Stromal cell of bone marrow (primary cell): ENCODE results near the gene GRM4.

ENCODE experiments used
- DNase-seq: peaks from one replicate; pipeline ENCODE4 v3.0.0-alpha.2; 2012; ENCODE audit warnings: low read depth

Gene GRM4

DNA sequence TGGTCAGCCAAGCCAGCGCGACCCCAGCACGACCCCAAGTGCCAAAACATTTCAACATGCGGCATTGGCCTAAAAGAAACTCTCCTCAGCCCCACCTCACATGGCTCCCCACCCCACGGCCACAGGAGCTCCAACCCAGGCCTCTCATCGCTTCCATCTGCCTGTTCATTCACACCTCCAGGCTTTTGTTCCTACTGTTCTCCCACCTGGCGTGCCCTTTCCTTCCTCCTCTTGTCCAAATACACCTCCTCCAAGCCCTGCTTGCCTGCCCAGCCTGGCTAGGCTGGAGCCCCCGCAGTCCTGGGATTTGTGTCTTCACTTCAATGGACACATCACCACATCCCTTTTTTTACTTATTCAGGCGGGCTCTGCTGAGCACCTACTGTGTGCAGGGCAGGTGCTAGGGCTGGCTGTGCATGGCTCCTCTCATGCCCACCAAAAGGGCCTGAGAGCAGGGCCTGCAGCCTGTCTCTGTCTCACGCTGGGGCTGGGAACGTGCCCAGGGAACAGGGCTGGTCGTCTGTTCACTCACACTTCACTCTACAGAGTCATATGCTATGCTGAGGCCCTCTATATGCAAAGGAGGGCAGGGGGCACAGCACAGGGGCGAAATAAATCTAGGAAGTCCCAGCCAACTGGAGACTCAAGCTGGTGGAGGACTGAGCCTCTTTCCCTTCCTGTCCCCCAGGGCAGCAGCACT lies 61.1 kb downstream of the GRM4 start:
- DNase-seq = no peak

DNA sequence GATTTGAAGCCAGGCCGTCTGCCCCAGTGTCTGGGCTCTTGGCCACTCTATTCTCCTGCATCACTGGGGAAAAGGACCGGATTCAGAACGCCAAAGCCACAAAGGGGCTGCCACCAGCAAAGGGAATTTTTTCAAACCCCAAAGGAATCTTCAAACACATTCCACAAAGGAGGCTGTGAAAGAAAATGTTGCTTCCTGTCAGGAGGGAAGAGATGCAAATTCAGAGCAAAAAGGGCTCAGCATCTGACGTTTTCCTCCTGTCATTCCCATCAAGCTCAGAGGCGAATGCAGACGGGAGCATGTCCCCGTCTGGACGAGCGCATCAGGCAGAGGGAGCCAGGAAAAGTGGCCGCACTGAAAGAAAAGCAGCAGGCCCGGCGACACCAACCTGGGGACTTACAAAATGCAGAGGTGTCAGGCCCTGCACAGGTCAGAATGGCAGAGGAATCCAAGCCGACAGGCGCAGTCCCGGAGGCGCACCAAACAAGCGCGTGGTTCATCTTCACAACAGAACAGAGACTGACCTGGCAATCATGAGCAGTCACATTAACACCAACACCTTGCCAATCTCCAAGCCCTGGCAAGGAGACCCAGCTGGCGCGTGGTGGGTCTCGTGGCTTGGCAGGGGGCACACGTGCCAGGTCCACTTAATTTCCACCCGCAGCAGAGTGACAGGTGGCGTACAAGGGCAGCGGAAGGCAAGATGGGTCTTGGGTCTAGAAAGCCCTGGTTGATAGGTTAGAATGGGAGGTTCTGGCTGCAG lies 62.8 kb downstream of the GRM4 start:
- DNase-seq = no peak

DNA sequence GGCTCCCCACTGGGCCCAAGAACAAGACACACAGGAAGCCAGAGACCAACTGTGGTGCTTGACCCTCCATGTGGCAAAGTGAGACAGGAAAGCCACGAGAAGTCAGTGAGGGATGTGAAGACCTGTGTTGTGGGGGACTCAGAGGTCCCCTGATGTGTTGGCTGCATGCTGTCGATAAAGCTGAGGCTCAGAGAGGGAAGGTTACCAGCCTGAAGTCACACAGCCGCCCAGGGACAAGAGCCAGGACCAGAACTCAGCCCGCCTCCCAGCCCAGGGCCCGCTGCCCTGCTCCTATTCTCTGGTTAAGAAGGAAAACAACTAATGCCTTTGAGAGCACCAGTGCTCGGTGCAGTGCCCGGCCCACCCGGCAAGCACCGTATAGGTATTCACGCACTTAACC lies 63.5 kb downstream of the GRM4 start:
- no peak for DNase-seq

DNA sequence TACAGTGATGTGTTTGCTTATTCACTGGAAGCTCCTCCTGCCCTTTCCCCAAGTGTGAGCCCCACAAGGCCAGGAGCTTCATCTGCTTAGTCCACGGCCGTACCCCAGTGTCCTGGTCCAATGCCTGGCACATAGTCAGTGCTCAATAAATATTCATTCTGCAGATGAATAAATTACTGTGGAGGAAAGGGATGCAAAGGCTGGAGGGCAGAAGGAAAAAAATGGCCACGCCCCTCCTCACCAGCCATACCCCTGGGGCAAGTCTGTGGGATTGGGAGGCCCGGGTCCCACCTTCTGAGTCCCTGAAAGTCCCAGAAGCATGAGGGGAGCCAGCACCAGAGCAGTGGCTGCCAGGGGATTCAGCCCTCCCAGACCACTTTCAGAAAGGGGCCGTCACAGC lies 65.5 kb downstream of the GRM4 start:
- DNase-seq = no peak

- DNase-seq = no peak
Measured at GRCh38 chr6:34079899-34080298, 66.0 kb downstream of the GRM4 start.

DNA sequence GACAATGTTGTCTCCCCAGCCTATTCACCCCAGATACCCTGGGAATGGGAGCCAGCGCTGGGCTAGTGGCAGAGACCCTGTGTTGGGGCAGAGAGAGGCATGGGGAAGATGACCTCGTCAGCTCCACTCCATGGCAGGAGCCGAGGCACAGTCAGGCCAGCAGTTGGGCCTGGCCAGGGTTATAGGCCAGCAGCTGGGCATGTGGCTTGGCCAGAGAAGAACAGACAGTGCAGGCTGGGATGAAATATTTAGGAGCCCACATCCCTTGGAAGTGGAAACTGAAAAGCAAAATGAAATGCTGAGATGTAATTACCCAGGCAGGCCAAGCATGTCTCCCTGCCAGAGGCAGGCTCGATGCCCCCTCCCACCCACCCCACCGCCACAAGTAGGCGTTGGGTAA lies 70.0 kb downstream of the GRM4 start:
- DNase-seq = no peak

DNA sequence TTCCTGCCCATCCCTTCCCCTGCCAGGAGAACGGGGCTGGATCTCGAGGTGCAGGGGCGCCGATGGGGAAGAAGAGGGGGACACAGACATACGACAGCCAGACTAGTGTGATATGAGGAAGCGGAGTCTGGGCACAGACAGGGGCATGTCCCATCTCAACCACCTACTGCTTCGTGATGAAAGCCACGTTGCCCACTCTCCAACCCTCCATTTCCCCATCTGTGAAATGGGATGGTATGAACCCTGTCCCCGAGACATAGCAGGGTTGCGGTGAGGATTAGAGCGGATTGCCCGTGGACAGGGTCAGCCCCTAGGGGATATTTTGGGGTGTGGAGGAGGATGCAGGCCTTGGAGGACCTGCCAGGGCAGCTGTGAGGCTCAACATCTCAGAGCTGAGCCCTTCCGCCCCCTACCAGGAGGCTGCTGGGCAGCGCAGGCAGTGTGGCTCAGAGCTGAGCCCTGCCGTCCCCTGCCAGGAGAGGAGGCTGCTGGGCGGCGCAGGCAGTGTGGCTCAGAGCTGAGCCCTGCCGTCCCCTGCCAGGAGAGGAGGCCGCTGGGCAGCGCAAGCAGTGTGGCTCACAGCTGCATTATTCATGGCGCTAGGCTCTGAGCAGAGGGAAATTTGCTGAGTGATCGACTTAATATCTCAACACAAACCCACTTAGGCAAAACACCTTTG lies 71.7 kb downstream of the GRM4 start:
- no peak for DNase-seq

- DNase-seq = no peak
Measured at GRCh38 chr6:34073540-34073939, 72.3 kb downstream of the GRM4 start.

GRCh38 chr6:34072727-34073126 lies 73.2 kb downstream of the GRM4 start:
- DNase-seq = no peak

DNA sequence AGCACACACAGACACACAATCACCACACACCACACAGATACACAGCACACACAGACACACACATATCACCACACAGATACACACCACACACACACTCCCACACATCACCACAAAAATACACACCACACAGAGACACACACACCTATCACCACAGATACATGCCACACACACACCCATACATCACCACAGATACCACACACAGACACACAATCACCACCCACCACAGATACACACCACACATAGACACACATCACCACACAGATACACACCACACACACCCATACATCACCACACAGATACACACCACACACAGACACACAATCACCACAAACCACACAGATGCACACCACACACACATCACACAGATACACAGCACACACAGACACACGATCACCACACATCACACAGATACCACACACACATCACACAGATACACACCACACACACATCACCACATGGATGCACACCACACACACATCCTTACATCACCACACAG lies 74.0 kb downstream of the GRM4 start:
- no peak for DNase-seq

- no peak for DNase-seq
Measured at GRCh38 chr6:34071136-34071883, 74.6 kb downstream of the GRM4 start.

DNA sequence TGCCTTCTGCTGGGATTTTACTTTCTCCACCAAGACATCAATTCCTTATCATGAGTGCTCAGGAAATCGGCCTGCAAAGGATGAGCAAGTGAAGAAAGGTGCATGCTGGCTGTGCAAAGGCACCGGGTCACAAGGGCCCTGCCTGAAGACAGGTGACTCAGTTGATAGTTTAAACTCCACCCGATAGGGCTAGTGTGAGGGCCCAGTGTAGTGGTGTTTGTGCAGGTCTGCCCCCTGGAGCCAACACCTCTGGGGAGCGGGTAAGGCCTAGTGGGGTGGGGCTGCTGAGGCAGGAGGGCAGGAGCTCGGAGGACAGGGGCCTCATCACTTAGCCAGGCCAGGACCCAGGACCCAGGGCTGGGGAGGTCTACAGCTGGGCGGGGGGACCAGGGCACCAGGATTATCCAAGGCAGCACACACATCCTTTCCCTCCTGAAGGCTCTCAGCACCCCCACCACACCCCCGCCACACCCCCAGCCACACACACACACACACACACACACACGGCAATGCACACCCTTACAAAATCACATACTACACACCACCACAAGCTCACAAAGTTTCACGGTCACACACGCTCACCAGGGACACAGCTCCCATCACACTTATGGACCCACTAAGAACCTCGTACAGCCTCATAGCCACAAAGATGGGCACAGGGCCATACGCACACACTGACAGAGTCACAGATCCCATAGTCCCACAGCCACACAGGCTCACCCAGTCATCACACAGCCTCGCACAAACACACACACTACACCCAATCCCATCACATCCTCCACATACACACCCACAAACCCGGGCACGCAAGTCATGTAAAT lies 75.4 kb downstream of the GRM4 start:
- no peak for DNase-seq

GRCh38 chr6:34068462-34069044 lies 77.3 kb downstream of the GRM4 start:
- no peak for DNase-seq

DNA sequence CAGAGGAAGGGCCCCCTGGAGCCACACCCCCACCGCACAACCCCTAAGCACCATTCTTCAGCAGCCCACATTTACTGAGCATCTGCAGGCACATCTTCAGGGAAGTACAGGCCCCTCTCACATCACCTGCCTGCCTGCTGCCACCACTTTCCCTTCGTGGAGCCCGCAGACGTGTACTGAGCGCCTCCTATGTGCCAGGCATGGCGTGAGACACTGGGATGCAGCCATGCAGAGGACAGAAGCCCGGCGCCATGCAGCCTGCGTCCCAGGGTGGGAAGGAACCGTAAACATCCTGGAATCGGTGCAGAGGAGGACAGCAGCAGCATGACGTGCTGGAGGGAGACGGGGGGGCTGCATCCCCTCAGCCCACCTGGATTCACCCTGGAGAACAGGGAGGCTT lies 78.1 kb downstream of the GRM4 start:
- DNase-seq = no peak

DNA sequence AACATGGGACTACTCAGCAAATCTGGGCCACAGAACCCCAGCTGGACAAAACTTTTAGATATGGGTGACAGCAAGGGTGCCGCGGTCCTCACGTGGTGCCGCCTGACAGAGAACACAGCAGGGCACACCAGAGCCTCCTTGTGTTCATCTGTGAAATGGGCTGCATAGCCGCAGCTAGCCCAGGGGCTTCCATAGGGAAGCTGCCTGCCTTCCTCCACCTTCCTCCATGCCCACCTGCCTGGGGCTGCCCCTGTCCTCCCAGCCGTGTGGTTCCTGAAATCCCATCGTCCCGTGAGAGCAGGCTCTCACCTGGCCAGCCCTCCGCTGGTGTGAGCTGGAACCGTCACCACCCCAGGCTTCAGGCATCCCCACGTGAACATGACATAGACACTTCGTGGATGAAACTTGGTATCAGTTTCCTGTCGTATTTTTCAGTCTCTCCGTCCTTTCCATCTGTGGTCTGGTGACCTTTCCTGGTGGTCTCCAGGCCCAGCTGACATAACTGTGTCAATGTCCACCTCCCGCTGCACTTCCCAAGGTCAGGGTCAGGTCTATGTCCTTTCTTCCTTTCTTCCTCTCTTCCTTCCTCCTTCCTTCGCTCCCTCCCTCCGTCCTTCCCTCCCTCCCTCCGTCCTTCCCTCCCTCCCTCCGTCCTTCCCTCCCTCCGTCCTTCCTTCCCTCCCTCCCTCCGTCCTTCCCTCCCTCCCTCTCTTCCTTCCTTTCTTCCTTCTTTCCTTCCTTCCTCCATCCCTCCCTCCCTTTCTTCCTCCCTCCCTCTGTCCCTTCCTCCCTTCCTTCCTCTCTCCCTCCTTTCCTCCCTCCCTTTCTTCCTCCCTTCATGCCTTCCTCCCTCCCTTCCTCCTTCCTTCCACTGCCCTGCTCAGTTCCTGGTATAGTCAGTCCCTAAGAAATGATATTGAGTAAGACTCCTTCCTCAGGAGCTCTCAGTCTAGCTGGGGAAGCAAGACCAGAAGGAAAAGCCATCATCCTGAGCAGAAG lies 78.8 kb downstream of the GRM4 start:
- DNase-seq = no peak

DNA sequence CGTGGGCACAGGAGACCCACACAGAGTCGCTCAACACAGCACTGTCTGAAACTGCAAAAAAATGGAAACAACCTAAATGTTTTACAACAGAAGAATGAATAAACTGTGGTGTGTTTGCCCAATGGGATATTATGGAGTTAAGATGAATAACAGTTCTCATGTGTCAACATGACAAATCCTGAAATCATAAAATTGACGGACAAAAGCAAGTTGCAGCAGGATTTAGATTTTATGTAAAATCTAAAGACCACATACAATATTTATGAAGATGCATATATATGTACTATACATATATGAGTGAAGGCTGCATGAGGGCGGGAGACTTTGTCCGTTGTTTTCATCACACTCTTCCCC lies 79.7 kb downstream of the GRM4 start:
- DNase-seq = no peak

GRCh38 chr6:34065466-34066217 lies 80.2 kb downstream of the GRM4 start:
- no peak for DNase-seq

- no peak for DNase-seq
Measured at GRCh38 chr6:34064675-34065074, 81.2 kb downstream of the GRM4 start.

GRCh38 chr6:34063651-34064050 lies 82.2 kb downstream of the GRM4 start:
- no peak for DNase-seq
